ENCODE results near the gene SMIM7. TPM values are rescaled to one million over a fixed set of nuclear protein-coding genes. Genes with fewer than 3 reads are reported as not detected.
A peak's percentile ranks its signal among the peaks of the same experiment; 100 is the strongest.

Gene SMIM7
- total and polyA plus RNA-seq, 12 donors, result 32.0 to 68.1 (median 39.2) TPM

GRCh38 chr19:16607819-16608218 lies 52.1 kb downstream of the SMIM7 start:
- peak in 6 of 8 donors; percentile 6 to 32 (median 20) for ATAC-seq
- H3K4me3 ChIP-seq, result no peak overlapping the region
- H3K9me3 ChIP-seq, result no peaks in the 10 kb centered on the region
- no peak for DNase-seq
- no peaks in the 10 kb centered on the region for H3K36me3 ChIP-seq
- H3K4me1 ChIP-seq, result peaks cover 22 to 87% (median 76%) of the 10 kb centered on the region in 9 donors
- H3K27me3 ChIP-seq, result no peaks in the 10 kb centered on the region
- intact Hi-C loops (cut with DNase I), result no loop called here
- TF ChIP-seq CTCF (IDR thresholded peaks at IDR 0.05), result no peak
- peak overlapping the region in 8 of 10 donors; percentile 38 to 59 (median 50) for H3K27ac ChIP-seq
- WGBS, 2 donors, result 71 to 78% methylated on average over 12 of the region's 12 CpGs

GRCh38 chr19:16605553-16605994 lies 54.4 kb downstream of the SMIM7 start:
- TF ChIP-seq CTCF (IDR thresholded peaks at IDR 0.05), result peak in 8 of 9 donors; percentile 17 to 55 (median 30)
- no peaks in the 10 kb centered on the region for H3K27me3 ChIP-seq
- no peaks in the 10 kb centered on the region for H3K36me3 ChIP-seq
- H3K4me1 ChIP-seq, result peaks cover 25 to 86% (median 57%) of the 10 kb centered on the region in 9 donors
- DNase-seq (no peak), ATAC-seq (peak in 7 of 8 donors; percentile 39 to 72 (median 60))
- H3K4me3 ChIP-seq, result no peak overlapping the region
- H3K27ac ChIP-seq, result no peak overlapping the region
- intact Hi-C loops (cut with DNase I), result no loop called here
- no peaks in the 10 kb centered on the region for H3K9me3 ChIP-seq
- WGBS, 2 donors, result 35 to 39% methylated on average over 8 of the region's 8 CpGs

GRCh38 chr19:16605115-16605514 lies 54.8 kb downstream of the SMIM7 start:
- H3K36me3 ChIP-seq, result no peaks in the 10 kb centered on the region
- intact Hi-C loops (cut with DNase I), result no loop called here
- peaks cover 25 to 86% (median 53%) of the 10 kb centered on the region in 9 donors for H3K4me1 ChIP-seq
- ATAC-seq, result no peak
- WGBS, 2 donors, result 92 to 93% methylated on average over 3 of the region's 3 CpGs
- no peak for TF ChIP-seq CTCF (IDR thresholded peaks at IDR 0.05)
- H3K27me3 ChIP-seq, result no peaks in the 10 kb centered on the region
- DNase-seq, result no peak
- no peak overlapping the region for H3K27ac ChIP-seq
- no peak overlapping the region for H3K4me3 ChIP-seq
- H3K9me3 ChIP-seq, result no peaks in the 10 kb centered on the region

- ATAC-seq (no peak), DNase-seq (no peak)
- Histone ChIP-seq H3K27ac (no peak overlapping the region), H3K4me1 (peaks cover 25 to 86% (median 52%) of the 10 kb centered on the region in 9 donors), H3K9me3 (no peaks in the 10 kb centered on the region), H3K36me3 (no peaks in the 10 kb centered on the region), H3K27me3 (no peaks in the 10 kb centered on the region), H3K4me3 (no peak overlapping the region)
- TF ChIP-seq CTCF (IDR thresholded peaks at IDR 0.05), result no peak
- intact Hi-C loops (cut with DNase I), result no loop called here
- WGBS, 2 donors, result 84 to 94% methylated on average over 6 of the region's 6 CpGs
These were observed 55.3 kb downstream of the SMIM7 start for GRCh38 chr19:16604615-16605014.
